Naive thymus-derived CD8-positive, alpha-beta T cell (primary cell): ENCODE results near the gene KRTAP12-1. TPM values are rescaled to one million over a fixed set of nuclear protein-coding genes. Genes with fewer than 3 reads are reported as not detected.

Experiments
- ATAC-seq, 2 donors: fragments of 150-1000 bp; cut with Tn5 transposase in 1 of 2; sonication (Bioruptor Pico), chemical (Tn5 transposase) in 1 of 2; 1 replicate in 1 of 2; 2 replicates in 1 of 2; pipeline ENCODE4 v1.10.0; 2021; ENCODE audit warnings: mild to moderate bottlenecking in 2 of 2, moderate library complexity in 2 of 2
- POLR2A ChIA-PET: fragments of 350-600 bp; sonication (Branson Sonifier 250); formaldehyde crosslinking; loops from one replicate; lab custom pipeline; 2021; ENCODE audit warnings: antibody characterized with exemption; lab: Charles Lee
- DNase-seq, 10 donors: peaks; one replicate each; pipeline versions ENCODE4 v3.0.0 to v3.0.0-alpha.2; 2020 to 2022
- H3K27ac Mint-ChIP-seq, 10 donors: one replicate each; pipeline ENCODE4 v1.8.0; 2020 to 2022; ENCODE audit warnings: mild to moderate bottlenecking in 10 of 10, mixed read lengths in 10 of 10, moderate library complexity in 4 of 10, inconsistent platforms in 1 of 10
- H3K27me3 Mint-ChIP-seq, 5 donors: one replicate each; pipeline ENCODE4 v1.8.0; 2021 to 2022; ENCODE audit warnings: mixed read lengths in 5 of 5
- H3K36me3 Mint-ChIP-seq, 3 donors: one replicate each; pipeline ENCODE4 v1.8.0; 2020 to 2022; ENCODE audit warnings: mixed read lengths in 3 of 3, mild to moderate bottlenecking in 2 of 3, inconsistent platforms in 1 of 3
- H3K4me1 Mint-ChIP-seq, 4 donors: one replicate each; pipeline ENCODE4 v1.8.0; 2021 to 2022; ENCODE audit warnings: mixed read lengths in 4 of 4
- H3K4me3 Mint-ChIP-seq, 10 donors: one replicate each; pipeline ENCODE4 v1.8.0; 2020 to 2022; ENCODE audit warnings: mild to moderate bottlenecking in 10 of 10, mixed read lengths in 10 of 10, moderate library complexity in 6 of 10, inconsistent platforms in 1 of 10
- H3K9me3 Mint-ChIP-seq, 9 donors: one replicate each; pipeline ENCODE4 v1.8.0; 2020 to 2022; ENCODE audit warnings: mixed read lengths in 9 of 9, mild to moderate bottlenecking in 3 of 9, inconsistent platforms in 1 of 9, moderate library complexity in 1 of 9
- polyA plus RNA-seq, 3 donors: library from polyadenylated mRNA; unstranded; fragments of 300-500 nt; fragmentation: Illumina TruSeq; gene quantifications; one replicate each; pipeline ENCODE4 v1.2.3, GENCODE V29; 2021
- total RNA-seq, 8 experiments: library from RNA in 2 of 8; stranded (reverse) in 2 of 8; gene quantifications; one replicate each; pipeline ENCODE4 v1.2.3 and lab custom pipeline; 2021 to 2026

KRTAP12-1 gene
- total and polyA plus RNA-seq, 5 experiments from 2014 or later = not detected

- peaks cover 10 to 46% (median 38%) of the 10 kb centered on the region in 9 donors for H3K9me3 Mint-ChIP-seq
- H3K27ac Mint-ChIP-seq = peak overlapping the region in 1 of 10 donors; percentile 1
- H3K4me1 Mint-ChIP-seq = peaks cover 19 to 41% (median 32%) of the 10 kb centered on the region in 4 donors
- ATAC-seq (no peak), DNase-seq (no peak)
- POLR2A ChIA-PET = interaction anchor here (0.6 kb wide), 1 partner anchor 21 kb away, joined by 3 read pairs; no protein-coding TSS in a partner anchor
- no peaks in the 10 kb centered on the region for H3K27me3 Mint-ChIP-seq
- H3K36me3 Mint-ChIP-seq = peaks cover 2 to 25% (median 25%) of the 10 kb centered on the region in 3 donors
- no peak overlapping the region for H3K4me3 Mint-ChIP-seq
Observed at GRCh38 chr21:44632067-44632466, 49.9 kb downstream of the KRTAP12-1 start.

Other genes starting within 250 kb of the KRTAP12-1 start
- gene LRRC3, start 226.7 kb downstream of the KRTAP12-1 start, total RNA-seq = under 1 TPM; 0.88 to 0.91 TPM
- under 1 TPM; 0.06 to 0.32 (median 0.08) TPM for gene LRRC3, start 226.7 kb downstream of the KRTAP12-1 start, polyA plus RNA-seq
- not detected for gene KRTAP10-1, start 142.0 kb downstream of the KRTAP12-1 start, total RNA-seq
- not detected for gene KRTAP10-1, start 142.0 kb downstream of the KRTAP12-1 start, polyA plus RNA-seq
- not detected for gene KRTAP10-2, start 130.7 kb downstream of the KRTAP12-1 start, total RNA-seq
- gene KRTAP10-2, start 130.7 kb downstream of the KRTAP12-1 start, polyA plus RNA-seq = not detected
- not detected for gene KRTAP10-3, start 123.4 kb downstream of the KRTAP12-1 start, total RNA-seq
- not detected for gene KRTAP10-3, start 123.4 kb downstream of the KRTAP12-1 start, polyA plus RNA-seq
- not detected for gene KRTAP10-4, start 108.4 kb downstream of the KRTAP12-1 start, total RNA-seq
- gene KRTAP10-4, start 108.4 kb downstream of the KRTAP12-1 start, polyA plus RNA-seq = not detected
- gene KRTAP10-5, start 101.6 kb downstream of the KRTAP12-1 start, total RNA-seq = not detected
- gene KRTAP10-5, start 101.6 kb downstream of the KRTAP12-1 start, polyA plus RNA-seq = not detected
- gene KRTAP10-6, start 89.7 kb downstream of the KRTAP12-1 start, total RNA-seq = not detected
- not detected for gene KRTAP10-6, start 89.7 kb downstream of the KRTAP12-1 start, polyA plus RNA-seq
- not detected for gene KRTAP10-7, start 81.6 kb downstream of the KRTAP12-1 start, total RNA-seq
- gene KRTAP10-7, start 81.6 kb downstream of the KRTAP12-1 start, polyA plus RNA-seq = not detected
- gene KRTAP10-8, start 70.1 kb downstream of the KRTAP12-1 start, total RNA-seq = not detected
- not detected for gene KRTAP10-8, start 70.1 kb downstream of the KRTAP12-1 start, polyA plus RNA-seq
- not detected for gene KRTAP10-9, start 55.1 kb downstream of the KRTAP12-1 start, total RNA-seq
- gene KRTAP10-9, start 55.1 kb downstream of the KRTAP12-1 start, polyA plus RNA-seq = not detected
- not detected for gene KRTAP10-10, start 44.8 kb downstream of the KRTAP12-1 start, total RNA-seq
- gene KRTAP10-10, start 44.8 kb downstream of the KRTAP12-1 start, polyA plus RNA-seq = not detected
- not detected for gene KRTAP10-11, start 35.7 kb downstream of the KRTAP12-1 start, total RNA-seq
- not detected for gene KRTAP10-11, start 35.7 kb downstream of the KRTAP12-1 start, polyA plus RNA-seq
- gene KRTAP12-4, start 27.5 kb downstream of the KRTAP12-1 start, total RNA-seq = not detected
- not detected for gene KRTAP12-4, start 27.5 kb downstream of the KRTAP12-1 start, polyA plus RNA-seq
- not detected for gene KRTAP12-3, start 24.2 kb downstream of the KRTAP12-1 start, total RNA-seq
- not detected for gene KRTAP12-3, start 24.2 kb downstream of the KRTAP12-1 start, polyA plus RNA-seq
- gene KRTAP12-2, start 15.2 kb downstream of the KRTAP12-1 start, total RNA-seq = not detected
- not detected for gene KRTAP12-2, start 15.2 kb downstream of the KRTAP12-1 start, polyA plus RNA-seq
- not detected for gene KRTAP10-12, start 15.0 kb upstream of the KRTAP12-1 start, total RNA-seq
- gene KRTAP10-12, start 15.0 kb upstream of the KRTAP12-1 start, polyA plus RNA-seq = not detected
- not detected for gene TSPEAR, start 29.4 kb upstream of the KRTAP12-1 start, total RNA-seq
- gene TSPEAR, start 29.4 kb upstream of the KRTAP12-1 start, polyA plus RNA-seq = under 1 TPM in 1 of 3 donors, not detected in 2; 0.07 TPM
- 100 to 1,000 TPM; 167 to 186 TPM for gene UBE2G2, start 119.7 kb upstream of the KRTAP12-1 start, total RNA-seq
- 10 to 100 TPM; 56.2 to 72.8 (median 62.3) TPM for gene UBE2G2, start 119.7 kb upstream of the KRTAP12-1 start, polyA plus RNA-seq
- gene SUMO3, start 135.9 kb upstream of the KRTAP12-1 start, total RNA-seq = 10 to 100 TPM; 50.2 to 54.6 TPM
- 10 to 100 TPM; 82.8 to 94.1 (median 86.7) TPM for gene SUMO3, start 135.9 kb upstream of the KRTAP12-1 start, polyA plus RNA-seq
- gene PTTG1IP, start 191.5 kb upstream of the KRTAP12-1 start, total RNA-seq = 10 to 100 TPM; 62.0 to 68.7 TPM
- 10 to 100 TPM; 42.4 to 54.1 (median 44.3) TPM for gene PTTG1IP, start 191.5 kb upstream of the KRTAP12-1 start, polyA plus RNA-seq
- 100 to 1,000 TPM; 177 to 180 TPM for gene ITGB2, start 238.7 kb upstream of the KRTAP12-1 start, total RNA-seq
- gene ITGB2, start 238.7 kb upstream of the KRTAP12-1 start, polyA plus RNA-seq = 100 to 1,000 TPM; 423 to 549 (median 524) TPM